Heart left ventricle (tissue), 13 donors: ENCODE results near the gene EIF5A.

Source experiments
- CTCF ChIP-seq, 12 donors: fragments of 200-600 bp; sonication (generic) in 4 of 12; IDR thresholded peaks; one replicate each; pipeline versions ENCODE4 v1.5.0 to v1.8.0; 2018 to 2022; ENCODE audit warnings: antibody characterized with exemption in 12 of 12, mild to moderate bottlenecking in 5 of 12
- POLR2A ChIP-seq, 2 donors: fragments of 450-650 bp; IDR thresholded peaks; one replicate each; pipeline ENCODE4 v1.6.1; 2017; ENCODE audit warnings: antibody characterized with exemption in 2 of 2, mild to moderate bottlenecking in 2 of 2, moderate library complexity in 2 of 2
- donor health status: ischemic (EF 13 %, LVEDD 7.1; RV severe dilation, severe dysfunction).
- donor health status: DM: no; HTN: yes; CAD: no.
- donor health status: DM: no; HTN: no; CAD: no.
- donor health status: ischemic (EF 25% LVEDD 6.9; RV normal size, moderate dysfunction).
- donor health status: ischemic (EF 25% LVEDD 5.7; RV mildly dilated, moderate dysfunction).
- donor health status: ischemic (EF 35%, LVEDD 5.7; RV mildly dilated, moderate dysfunction).
- donor health status: nonischemic (EF 11% LVEDD 7.7; RV severe dilation, severe dysfunction).
- donor health status: DM: yes; HTN: yes; CAD: no.
- donor health status: PGD.
- donor health status: ischemic (EF 29% LVEDD 5.4; RV normal size, mild dysfunction).
- donor health status: nonischemic (EF 23%, LVEDD 6.1; RV moderate dilation, normal function).

- TF ChIP-seq CTCF (IDR thresholded peaks at IDR 0.05), result no peak
- no peak for TF ChIP-seq POLR2A (IDR thresholded peaks at IDR 0.05)
These were observed 15.2 kb downstream of the EIF5A start for GRCh38 chr17:7322520-7323194.
